PC-9 (cell line): ENCODE measurements around the gene ANK2. TPM values are rescaled to one million over a fixed set of nuclear protein-coding genes. Genes with fewer than 3 reads are reported as not detected.

Experiments
- BruUV-seq: library from RNA; stranded (reverse); fragments of 400-500 nt; replicated peaks from 2 replicates; lab custom pipeline; 2021; lab: Mats Ljungman, UMichigan
- CTCF ChIA-PET: fragments of 300-600 bp; sonication (Branson Sonifier 250); formaldehyde crosslinking; loops from one replicate; lab custom pipeline; 2022; ENCODE audit warnings: antibody characterized with exemption; lab: Charles Lee
- POLR2A ChIA-PET: fragments of 300-600 bp; sonication (Branson Sonifier 250); formaldehyde crosslinking; loops from one replicate; lab custom pipeline; 2022; ENCODE audit warnings: antibody characterized with exemption; ENCODE audit not compliant: unreplicated experiment; lab: Charles Lee
- DNase-seq, 2 experiments: peaks; one replicate each; pipeline versions ENCODE4 v3.0.0 to v3.0.0-alpha.2; 2015 to 2022; ENCODE audit warnings: mixed read lengths in 1 of 2
- H2AFZ ChIP-seq: fragments of 200-600 bp; sonication (generic); 2 replicates; pipeline ENCODE4 v1.8.1; 2017; ENCODE audit warnings: antibody characterized with exemption
- H3F3A ChIP-seq: fragments of 200-600 bp; sonication (generic); 2 replicates; pipeline ENCODE4 v1.8.1; 2017; ENCODE audit warnings: antibody characterized with exemption, mild to moderate bottlenecking, low read depth; ENCODE audit not compliant: insufficient read depth
- H3K27ac ChIP-seq: fragments of 200-600 bp; sonication (generic); 2 replicates; pipeline ENCODE4 v1.6.1; 2016; ENCODE audit warnings: mixed run types
- H3K27me3 ChIP-seq: fragments of 200-600 bp; sonication (generic); 2 replicates; pipeline ENCODE4 v1.6.1; 2016; ENCODE audit warnings: low read depth, mixed run types; ENCODE audit not compliant: insufficient read depth
- H3K36me3 ChIP-seq: fragments of 200-600 bp; sonication (generic); 2 replicates; pipeline ENCODE4 v1.6.1; 2016; ENCODE audit warnings: low read depth, mixed run types
- H3K4me1 ChIP-seq: fragments of 200-600 bp; sonication (generic); replicated peaks from 2 replicates; pipeline ENCODE4 v1.6.1; 2016; ENCODE audit warnings: mixed run types; ENCODE audit not compliant: insufficient read depth
- H3K4me2 ChIP-seq: fragments of 200-600 bp; sonication (generic); 2 replicates; pipeline ENCODE4 v1.6.1; 2017; ENCODE audit warnings: mixed run types
- H3K4me3 ChIP-seq: fragments of 200-600 bp; sonication (generic); 2 replicates; pipeline ENCODE4 v1.6.1; 2016; ENCODE audit warnings: mixed run types
- H3K79me2 ChIP-seq: fragments of 200-600 bp; sonication (generic); 2 replicates; pipeline ENCODE4 v1.6.1; 2017; ENCODE audit warnings: low read depth, mixed run types
- H3K9me2 ChIP-seq: fragments of 200-600 bp; sonication (generic); 2 replicates; pipeline ENCODE4 v1.8.1; 2017; ENCODE audit warnings: mild to moderate bottlenecking; ENCODE audit not compliant: insufficient read depth
- H3K9me3 ChIP-seq: fragments of 200-600 bp; sonication (generic); 2 replicates; pipeline ENCODE4 v1.8.1; 2016; ENCODE audit warnings: low read depth; ENCODE audit not compliant: insufficient read depth
- H4K20me1 ChIP-seq: fragments of 200-600 bp; sonication (generic); 2 replicates; pipeline ENCODE4 v1.8.1; 2017; ENCODE audit not compliant: insufficient read depth
- EZH2 ChIP-seq: fragments of 200-600 bp; sonication (generic); IDR thresholded peaks from 2 replicates; pipeline ENCODE4 v1.8.0; 2017; ENCODE audit warnings: antibody characterized with exemption, low read depth
- intact Hi-C: fragments of 100-400 bp; cut with micrococcal nuclease; formaldehyde crosslinking; loops from one replicate; pipeline ENCODE4 v1.10.0; 2022; ENCODE audit not compliant: unreplicated experiment
- total RNA-seq: library from RNA; stranded (reverse); gene quantifications from 2 replicates; pipeline ENCODE4 v1.2.3, GENCODE V29; 2021
- TF ChIP-seq, protein P1 (sequence below): fragments of 200-600 bp; sonication (generic); conservative IDR thresholded peaks from 2 replicates; pipeline ENCODE4 v1.6.1; 2017; ENCODE audit warnings: mixed run types, antibody characterized with exemption, mild to moderate bottlenecking, moderate library complexity

Gene ANK2
- total RNA-seq, 1 experiment from 2014 or later = 0.61 TPM

- Histone ChIP-seq H3K9me2 (no peaks in the 10 kb centered on the region), H3K9me3 (no peaks in the 10 kb centered on the region), H3K36me3 (no peaks in the 10 kb centered on the region), H4K20me1 (no peaks in the 10 kb centered on the region), H3K4me1 (no peaks in the 10 kb centered on the region), H3K4me2 (no peak overlapping the region), H3K27ac (no peak overlapping the region), H3K4me3 (no peak overlapping the region), H3F3A (no peaks in the 10 kb centered on the region), H3K79me2 (no peaks in the 10 kb centered on the region), H3K27me3 (no peaks in the 10 kb centered on the region), H2AFZ (no peak overlapping the region)
- ChIA-PET POLR2A (no interaction called here), CTCF (no interaction called here)
- DNase-seq = no peak
- TF ChIP-seq EZH2 = no peak
- TF ChIP-seq, protein P1, sequence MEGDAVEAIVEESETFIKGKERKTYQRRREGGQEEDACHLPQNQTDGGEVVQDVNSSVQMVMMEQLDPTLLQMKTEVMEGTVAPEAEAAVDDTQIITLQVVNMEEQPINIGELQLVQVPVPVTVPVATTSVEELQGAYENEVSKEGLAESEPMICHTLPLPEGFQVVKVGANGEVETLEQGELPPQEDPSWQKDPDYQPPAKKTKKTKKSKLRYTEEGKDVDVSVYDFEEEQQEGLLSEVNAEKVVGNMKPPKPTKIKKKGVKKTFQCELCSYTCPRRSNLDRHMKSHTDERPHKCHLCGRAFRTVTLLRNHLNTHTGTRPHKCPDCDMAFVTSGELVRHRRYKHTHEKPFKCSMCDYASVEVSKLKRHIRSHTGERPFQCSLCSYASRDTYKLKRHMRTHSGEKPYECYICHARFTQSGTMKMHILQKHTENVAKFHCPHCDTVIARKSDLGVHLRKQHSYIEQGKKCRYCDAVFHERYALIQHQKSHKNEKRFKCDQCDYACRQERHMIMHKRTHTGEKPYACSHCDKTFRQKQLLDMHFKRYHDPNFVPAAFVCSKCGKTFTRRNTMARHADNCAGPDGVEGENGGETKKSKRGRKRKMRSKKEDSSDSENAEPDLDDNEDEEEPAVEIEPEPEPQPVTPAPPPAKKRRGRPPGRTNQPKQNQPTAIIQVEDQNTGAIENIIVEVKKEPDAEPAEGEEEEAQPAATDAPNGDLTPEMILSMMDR = no peak
- BruUV-seq = no TSS peak
- intact Hi-C loops = no loop called here
Observed at GRCh38 chr4:113385281-113385899, 335.9 kb downstream of the ANK2 start.

DNA sequence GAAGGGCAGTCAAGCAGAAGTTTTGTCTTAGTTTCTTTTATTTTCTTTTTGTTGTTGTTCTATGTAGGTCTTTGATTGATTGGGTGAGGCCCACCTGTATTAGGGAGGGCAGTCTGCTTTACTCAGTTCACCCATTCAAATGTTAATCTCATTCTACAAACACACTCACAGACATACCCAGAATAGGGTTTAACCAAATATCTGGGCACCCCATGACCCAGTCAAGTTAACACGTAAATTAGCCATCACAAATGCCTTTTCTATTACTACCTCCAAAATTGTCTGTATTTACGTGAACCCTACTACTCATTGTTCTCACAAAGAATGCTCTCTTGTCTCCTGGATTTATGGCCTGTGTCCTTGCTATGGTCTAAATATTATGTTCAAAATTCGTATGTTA, 339.7 kb downstream of the ANK2 start:
- Histone ChIP-seq H3K4me3 (no peak overlapping the region), H3K27ac (no peak overlapping the region), H3K9me2 (no peaks in the 10 kb centered on the region), H3K4me2 (no peak overlapping the region), H3K4me1 (no peaks in the 10 kb centered on the region), H3K9me3 (no peaks in the 10 kb centered on the region), H4K20me1 (no peaks in the 10 kb centered on the region), H3K27me3 (no peaks in the 10 kb centered on the region), H3K36me3 (no peaks in the 10 kb centered on the region), H2AFZ (no peak overlapping the region), H3F3A (no peaks in the 10 kb centered on the region), H3K79me2 (no peaks in the 10 kb centered on the region)
- no peak for DNase-seq
- ChIA-PET CTCF (no interaction called here), POLR2A (no interaction called here)
- TF ChIP-seq EZH2 = no peak
- TF ChIP-seq, protein P1 = no peak
- no TSS peak for BruUV-seq
- intact Hi-C loops = no loop called here

DNA sequence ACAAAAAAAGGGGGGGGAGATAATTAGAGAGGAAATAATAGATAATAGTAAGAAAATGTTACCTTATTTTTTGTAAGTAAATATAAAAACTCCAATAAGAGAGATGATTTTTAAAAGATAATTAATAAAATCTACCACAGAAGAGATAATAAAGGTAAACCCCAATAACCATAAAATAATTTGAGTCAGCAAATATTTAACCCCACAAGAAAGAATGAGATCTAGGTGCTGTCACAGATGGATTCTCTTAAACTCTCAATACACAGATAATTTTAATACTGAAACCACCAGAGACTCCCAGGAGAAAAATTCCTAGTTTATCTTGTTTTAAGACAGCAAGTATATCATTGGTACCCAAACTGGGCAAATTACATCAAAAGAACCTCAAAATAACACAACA, 341.4 kb downstream of the ANK2 start:
- no peak overlapping the region for H3K27ac ChIP-seq
- CTCF ChIA-PET = no interaction called here
- no peaks in the 10 kb centered on the region for H3K4me1 ChIP-seq
- H3K9me3 ChIP-seq = no peaks in the 10 kb centered on the region
- POLR2A ChIA-PET = no interaction called here
- no peaks in the 10 kb centered on the region for H3K79me2 ChIP-seq
- H3K4me2 ChIP-seq = no peak overlapping the region
- no peaks in the 10 kb centered on the region for H3K9me2 ChIP-seq
- H3F3A ChIP-seq = no peaks in the 10 kb centered on the region
- no peaks in the 10 kb centered on the region for H4K20me1 ChIP-seq
- no peak overlapping the region for H2AFZ ChIP-seq
- no peak for DNase-seq
- no peaks in the 10 kb centered on the region for H3K36me3 ChIP-seq
- H3K27me3 ChIP-seq = no peaks in the 10 kb centered on the region
- intact Hi-C loops = loop anchor here (5.0 to 10.0 kb wide), 4 partner anchors 116 to 681 kb away; no protein-coding TSS in a partner anchor
- H3K4me3 ChIP-seq = no peak overlapping the region
- BruUV-seq = no TSS peak
- TF ChIP-seq, protein P1 = no peak
- TF ChIP-seq EZH2 = no peak
